NCI-H2196 (cell line): ENCODE data around the gene ZBTB22.
A peak's percentile ranks its signal among the peaks of the same experiment; 100 is the strongest.
"Not testable (repeated sequence)": the region's sequence is repeated elsewhere in the genome, so short reads cannot be mapped to it uniquely, and the experiment has no call there.

Experiments used
- DNase-seq: peaks from one replicate; lab custom pipeline; 2025; ENCODE audit not compliant: unreplicated experiment; lab: John Stamatoyannopoulos, UW

Gene ZBTB22

DNA sequence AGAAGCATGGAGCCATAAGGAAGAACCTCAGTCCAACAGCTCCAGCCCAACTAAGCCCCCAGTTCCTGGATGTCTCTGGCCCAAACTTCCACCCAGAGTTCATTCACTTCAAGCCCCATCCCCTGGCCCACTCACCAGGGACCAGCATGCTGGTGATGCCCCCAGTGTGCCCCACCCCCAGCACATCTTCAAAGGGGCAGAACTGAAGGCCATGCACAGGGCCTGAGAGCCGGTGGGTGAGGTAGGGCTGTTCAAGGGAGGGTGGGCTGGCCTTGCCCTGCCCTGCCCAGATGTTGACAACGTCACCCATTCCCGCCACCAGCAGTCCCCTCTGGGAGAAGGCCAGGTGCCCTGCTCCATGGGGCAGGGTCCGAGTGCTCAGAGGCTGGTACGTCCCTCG, 37.0 kb downstream of the ZBTB22 start:
- DNase-seq, result no peak

DNA sequence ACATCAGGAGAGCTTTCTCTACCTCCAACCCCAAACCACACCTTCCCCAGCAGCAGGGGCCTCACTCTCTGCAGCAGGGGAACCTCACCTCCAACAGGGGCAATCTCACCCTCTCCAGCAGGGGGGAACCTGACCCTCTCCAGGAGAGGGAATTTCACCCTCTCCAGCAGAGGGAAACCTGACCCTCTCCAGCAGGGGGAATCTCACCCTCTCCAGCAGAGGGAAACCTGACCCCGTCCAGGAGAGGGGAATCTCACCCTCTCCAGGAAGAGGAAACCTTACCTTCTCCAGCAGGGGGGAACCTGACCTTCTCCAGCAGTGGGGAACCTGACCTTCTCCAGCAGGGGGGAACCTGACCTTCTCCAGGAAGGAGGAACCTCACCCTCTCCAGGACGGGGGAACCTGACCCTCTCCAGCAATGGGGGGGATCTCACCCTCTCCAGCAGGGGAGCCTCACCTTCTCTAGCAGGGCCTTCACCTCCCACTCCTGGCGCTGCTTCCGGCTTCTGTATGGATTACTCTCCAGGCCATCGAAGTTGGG, 37.5 kb downstream of the ZBTB22 start:
- peak; percentile 45 for DNase-seq

DNA sequence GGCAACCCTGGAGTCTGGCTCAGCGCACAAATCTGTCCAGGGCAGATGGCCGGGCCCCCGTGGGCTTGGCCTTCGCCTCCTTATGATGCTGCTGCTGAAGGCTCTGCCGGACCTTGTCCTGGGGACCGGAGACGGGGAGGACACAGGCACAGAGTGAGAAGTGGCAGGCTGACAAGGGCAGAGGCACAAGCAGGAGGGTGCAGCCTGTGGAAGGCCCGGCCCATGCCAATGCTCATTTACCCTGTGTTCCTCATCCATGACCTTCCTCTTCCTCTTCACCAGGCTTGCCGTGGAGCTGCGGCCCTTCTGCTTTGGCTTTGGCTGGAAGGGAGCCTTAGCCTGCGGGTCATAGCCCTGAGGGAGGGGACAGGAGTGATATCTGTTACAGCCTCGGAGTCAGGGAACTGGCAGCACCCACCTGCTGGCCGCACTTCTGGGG, 38.3 kb downstream of the ZBTB22 start:
- no peak for DNase-seq

DNA sequence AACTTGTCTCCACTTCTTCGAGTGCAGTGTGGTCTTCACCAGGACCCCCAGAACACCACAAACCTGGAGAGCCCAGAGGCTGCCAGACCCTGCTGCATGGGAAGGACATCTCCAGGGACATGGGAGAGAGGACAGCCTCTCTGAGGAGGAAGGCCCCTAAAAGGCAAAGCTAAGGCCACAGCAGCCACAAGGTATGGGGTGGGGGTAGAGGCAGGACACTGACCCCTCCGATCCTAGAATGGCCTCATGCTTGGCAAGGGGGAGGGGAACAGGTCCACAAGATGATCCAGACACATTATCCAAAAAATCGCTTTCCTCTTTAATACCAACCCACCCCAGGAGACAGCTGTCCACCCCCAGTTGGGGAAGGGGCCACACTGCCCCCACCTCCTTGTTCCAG, 38.7 kb downstream of the ZBTB22 start:
- DNase-seq, result no peak

DNA sequence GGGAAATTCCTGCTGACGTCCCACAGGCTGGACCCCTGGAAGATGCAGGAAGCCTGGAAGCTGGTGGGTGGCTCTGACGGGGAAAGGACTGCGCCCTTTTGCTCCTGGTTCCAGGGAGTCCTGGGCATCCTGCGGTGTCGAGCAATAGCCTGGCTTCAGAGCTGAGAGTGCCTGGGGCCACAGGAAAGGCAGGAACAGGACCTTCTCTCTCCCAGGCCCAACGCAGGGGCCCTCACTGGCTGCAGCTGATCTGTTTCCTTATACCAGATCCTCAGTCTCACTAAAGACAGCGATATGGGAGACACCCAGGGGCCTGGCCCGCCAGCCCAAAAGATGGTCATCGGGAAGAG, 39.2 kb downstream of the ZBTB22 start:
- no peak for DNase-seq

DNA sequence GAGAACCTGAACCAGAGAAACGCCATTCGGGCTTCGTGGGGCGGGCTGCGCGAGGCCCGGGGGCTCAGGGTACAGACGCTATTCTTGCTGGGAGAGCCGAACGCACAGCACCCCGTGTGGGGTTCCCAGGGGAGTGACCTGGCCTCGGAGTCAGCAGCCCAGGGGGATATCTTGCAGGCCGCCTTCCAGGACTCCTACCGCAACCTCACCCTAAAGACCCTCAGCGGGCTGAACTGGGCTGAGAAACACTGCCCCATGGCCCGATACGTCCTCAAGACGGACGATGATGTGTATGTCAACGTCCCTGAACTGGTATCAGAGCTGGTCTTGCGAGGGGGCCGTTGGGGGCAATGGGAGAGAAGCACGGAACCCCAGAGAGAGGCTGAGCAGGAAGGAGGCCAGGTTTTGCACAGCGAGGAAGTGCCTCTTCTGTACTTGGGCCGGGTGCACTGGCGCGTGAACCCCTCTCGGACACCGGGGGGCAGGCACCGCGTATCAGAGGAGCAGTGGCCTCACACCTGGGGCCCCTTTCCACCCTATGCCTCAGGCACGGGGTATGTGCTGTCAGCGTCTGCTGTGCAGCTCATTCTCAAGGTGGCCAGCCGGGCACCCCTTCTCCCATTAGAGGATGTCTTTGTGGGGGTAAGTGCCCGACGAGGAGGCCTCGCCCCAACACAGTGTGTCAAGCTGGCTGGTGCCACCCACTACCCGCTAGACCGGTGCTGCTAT, 39.7 kb downstream of the ZBTB22 start:
- DNase-seq, result no peak

DNA sequence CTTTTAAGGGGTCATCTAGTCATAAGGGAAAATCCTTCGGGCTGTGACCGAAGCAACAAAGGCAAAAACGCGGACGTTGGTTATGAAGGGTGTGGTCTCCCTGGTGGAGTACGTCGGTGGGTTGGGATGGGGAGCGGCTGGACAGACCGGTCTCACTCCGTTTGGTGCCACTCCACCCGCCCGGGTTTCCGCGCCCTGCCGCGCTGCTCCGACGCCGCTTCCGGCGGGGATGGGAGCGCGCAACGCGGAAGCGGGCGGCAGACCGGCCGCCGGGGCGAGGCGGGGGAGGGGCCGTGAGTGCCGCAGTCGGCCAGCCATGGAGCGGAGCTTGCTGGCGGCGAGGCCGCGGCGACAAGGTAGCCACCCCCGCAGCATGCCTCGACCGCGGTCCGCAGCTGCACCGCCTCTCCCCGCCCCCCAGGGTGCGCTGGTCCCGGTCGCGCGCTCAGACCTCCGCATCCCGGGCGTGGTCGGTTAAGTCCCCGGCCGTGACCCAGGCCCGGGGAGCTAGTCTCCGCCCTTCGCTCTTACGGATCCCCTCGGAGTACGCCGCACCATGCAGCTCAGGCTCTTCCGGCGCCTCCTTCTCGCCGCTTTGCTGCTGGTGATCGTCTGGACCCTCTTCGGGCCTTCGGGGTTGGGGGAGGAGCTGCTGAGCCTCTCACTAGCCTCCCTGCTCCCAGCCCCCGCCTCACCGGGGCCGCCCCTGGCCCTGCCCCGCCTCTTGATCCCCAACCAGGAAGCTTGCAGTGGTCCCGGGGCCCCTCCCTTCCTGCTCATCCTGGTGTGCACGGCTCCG, 40.5 kb downstream of the ZBTB22 start, which contains the start of gene B3GALT4:
TSS of gene B3GALT4 (plus strand) at position 260 of the 799 bp plus-strand sequence. CDS start at position 557, 297 bp downstream.
- DNase-seq, result peak; percentile 75

DNA sequence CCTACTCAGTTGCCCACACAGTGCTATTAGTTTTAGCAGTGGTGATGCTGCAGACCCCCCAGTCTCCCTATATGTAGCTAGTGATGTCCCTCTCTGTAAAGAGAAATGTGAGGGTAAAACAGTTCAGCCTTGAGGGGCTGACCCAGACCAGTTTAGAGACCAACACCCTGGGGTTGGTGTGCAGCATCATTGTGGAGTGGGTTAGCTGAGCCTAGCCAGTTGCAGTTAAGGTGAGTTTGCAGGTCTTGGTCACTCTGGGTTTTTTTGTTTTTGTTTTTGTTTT, 41.0 kb downstream of the ZBTB22 start:
- no peak for DNase-seq

DNA sequence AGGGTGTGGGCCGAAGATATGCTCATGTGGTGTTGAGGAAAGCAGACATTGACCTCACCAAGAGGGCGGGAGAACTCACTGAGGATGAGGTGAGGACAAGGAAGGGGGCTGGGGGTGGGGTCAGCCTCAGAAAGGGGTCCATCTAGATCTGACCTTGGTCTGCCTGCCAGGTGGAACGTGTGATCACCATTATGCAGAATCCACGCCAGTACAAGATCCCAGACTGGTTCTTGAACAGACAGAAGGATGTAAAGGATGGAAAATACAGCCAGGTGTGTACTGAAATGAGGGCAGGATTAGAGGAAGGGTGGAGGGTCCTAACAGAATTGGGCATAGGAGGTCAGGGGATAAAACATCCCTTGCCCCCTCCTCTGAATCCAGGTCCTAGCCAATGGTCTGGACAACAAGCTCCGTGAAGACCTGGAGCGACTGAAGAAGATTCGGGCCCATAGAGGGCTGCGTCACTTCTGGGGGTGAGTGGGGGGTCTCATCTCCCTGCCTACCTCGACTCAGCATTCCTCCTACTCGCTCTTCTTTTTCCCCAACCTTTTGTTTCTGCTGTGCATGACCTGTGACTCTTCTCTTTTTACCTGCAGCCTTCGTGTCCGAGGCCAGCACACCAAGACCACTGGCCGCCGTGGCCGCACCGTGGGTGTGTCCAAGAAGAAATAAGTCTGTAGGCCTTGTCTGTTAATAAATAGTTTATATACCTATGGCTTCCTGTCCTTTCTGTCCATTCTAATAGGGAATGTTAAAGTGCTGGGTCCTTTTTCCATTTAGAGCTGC, 41.6 kb downstream of the ZBTB22 start:
- DNase-seq, result not testable (repeated sequence)

DNA sequence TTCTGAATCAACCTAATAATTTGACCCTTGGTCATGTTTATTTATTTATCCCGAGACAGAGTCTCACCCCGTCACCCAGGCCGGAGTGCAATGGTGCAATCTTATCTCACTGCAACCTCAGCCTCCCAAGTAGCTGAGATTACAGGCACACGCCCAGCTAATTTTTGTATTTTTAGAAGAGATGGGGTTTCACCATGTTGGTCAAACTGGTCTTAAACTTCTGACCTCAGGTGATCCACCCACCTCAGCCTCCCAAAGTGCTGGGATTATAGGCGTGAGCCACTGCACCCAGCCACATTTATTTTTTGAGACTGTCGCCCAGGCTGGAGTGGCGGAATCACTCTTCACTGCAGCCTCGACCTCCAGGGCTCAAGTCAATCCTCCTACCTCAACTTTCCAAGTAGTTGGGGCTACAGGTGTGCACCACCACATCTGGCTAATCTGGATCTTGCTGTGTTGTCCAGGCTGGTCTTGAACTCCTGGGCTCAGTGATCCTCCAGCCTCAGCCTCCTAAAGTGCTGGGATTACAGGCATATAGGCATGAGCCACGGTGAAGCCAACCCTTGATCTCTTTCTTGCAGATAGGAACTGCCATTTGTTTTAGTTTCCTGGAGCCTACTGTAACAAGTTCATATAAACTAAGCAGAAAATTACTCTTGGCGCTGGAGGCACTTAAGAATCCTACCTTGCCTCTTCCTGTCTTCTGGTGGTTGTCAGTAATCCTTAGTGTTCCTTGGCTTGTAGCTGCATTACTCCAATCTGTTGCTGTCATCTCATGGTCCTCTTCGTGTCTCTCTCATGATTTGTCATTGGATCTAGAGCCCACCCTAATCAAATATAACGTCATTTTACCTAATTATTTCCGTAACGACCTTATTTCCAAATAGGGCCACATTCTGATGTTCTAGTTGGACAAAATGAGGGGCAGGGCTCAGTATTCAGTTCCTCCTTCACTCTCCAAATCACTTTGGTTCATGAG, 43.3 kb downstream of the ZBTB22 start:
- no peak for DNase-seq

DNA sequence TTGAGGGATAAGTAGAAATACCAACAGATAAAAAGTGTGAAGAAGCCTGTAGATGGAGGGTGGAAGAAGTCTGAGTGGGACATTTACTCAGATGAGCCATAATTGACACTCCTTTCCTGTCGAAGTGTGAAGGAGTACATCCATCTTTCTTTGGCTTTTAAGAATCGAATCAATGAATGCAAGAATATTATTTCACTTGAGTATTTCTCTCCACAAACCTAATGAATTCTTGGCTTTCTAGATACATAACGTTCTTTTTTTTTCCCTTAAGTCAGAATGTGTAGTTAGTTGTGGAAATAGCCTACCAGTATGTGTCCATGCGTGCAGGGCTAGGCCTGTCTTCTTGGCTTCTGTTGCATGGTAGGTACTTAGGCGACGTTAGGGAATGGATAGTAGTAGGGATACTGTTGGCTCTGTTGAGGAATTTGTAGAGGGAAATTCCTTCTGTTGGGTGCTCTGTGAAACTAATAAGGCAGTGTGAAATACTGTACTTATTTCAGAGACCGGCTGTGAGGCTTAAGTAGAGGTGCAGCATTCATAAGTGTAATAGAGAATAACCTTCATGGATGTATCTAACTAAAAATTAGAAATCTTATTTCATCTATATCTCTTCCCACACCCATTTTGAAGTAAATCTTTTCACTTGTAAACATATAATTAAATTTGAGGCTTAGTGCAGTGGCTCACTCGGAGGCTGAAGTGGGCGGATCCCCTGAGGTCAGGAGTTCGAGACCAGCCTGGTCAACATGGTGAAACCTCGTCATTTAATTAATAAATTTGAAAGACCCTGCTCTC, 44.2 kb downstream of the ZBTB22 start:
- DNase-seq, result no peak

DNA sequence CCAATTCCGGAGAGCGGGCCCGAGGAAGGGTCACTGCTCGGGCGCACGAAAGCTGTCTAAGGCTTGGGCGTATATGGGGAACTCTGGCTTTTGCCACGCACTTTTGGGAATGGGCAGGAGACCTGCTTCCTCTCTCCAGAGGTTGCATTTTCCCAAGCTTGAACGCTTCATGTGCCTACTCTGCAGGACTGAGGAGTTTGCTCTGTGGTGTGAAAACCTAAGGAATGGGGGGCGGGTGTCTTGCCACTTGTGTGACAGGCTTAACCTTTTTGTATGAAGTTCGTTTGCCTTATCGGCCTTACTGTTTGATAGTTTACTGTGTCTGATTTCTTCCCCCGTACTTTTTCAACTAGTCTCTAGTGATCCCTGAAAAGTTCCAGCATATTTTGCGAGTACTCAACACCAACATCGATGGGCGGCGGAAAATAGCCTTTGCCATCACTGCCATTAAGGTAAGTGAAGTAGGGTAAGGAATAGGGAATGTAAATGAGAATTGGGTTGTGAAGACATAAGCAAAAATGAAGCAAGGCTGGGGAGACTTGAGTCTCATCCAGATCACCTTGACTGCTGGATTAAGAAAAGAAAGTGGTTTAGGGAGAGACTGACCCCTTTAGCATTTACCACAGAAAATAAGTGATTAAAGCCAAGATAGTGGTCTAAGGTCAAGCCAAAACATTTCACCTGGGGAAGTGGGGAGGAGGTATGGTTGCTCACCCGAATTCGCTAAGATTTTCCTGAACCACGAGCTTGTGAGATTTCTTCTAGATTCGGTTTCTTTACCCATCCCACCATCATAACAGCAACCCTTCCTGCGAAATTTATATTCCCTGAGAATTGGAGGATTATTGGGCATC, 45.0 kb downstream of the ZBTB22 start:
- no peak for DNase-seq

DNA sequence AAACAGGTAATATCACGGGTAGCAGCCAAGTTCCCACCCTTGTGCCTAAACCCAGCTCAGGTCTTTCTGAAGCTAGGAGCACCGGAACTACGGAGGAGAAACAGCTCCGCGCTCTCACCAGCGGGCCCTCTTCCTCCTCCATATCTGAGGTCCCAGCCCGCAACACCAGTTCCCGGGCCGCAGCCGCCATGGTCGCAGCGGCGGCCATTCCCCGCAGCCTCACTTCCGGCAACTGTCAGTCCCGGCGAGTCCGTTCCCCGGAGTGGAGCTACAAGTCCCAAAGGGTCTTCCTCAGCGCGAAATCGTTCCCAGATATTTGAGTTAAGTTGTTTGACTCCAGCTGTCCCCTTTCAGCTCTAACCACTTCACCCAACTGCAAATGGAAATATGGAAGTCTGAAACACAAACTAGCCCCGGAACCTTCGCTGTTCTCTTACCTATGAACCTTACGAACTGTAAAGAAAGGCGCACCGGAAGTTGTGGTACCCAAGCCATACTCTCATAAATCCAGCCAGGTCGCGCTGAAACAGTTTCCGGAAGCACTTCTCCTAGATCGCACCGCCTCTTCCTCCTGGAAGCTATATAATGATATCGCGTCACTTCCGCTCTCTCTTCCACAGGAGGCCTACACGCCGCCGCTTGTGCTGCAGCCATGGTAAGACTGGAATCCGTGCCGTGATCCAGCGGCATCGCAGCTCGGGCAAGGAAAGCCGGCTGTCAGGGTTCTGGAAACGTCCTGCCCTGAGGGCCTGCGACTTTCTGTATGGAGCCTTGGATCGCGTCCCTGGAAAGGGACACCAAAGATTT, 45.9 kb downstream of the ZBTB22 start, which contains the start of the genes RPS18 and VPS52:
TSS of gene RPS18 (plus strand) at position 608 of the 807 bp plus-strand sequence. CDS start at position 653, 45 bp downstream.
TSS of gene VPS52 (minus strand) at position 409 of the 807 bp plus-strand sequence. CDS start at position 208, 201 bp downstream.
- peak; percentile 99 for DNase-seq

DNA sequence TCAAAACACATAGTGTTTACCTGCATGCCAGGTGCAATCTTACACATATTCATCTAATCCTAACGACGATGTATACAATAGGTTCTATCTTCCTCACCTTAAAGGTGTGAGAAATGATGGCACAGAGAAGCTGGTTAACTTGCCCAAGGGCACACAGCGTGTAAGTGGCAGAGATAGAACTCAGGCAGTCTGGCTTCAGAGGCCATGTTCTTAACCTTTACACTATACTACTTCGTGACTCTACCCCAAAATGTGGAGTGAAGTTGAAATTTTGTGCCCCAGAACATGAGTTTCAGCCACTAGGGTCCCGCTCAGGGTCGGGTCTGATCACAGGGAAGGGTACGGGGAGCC, 46.5 kb downstream of the ZBTB22 start:
- DNase-seq, result no peak
